Adrenal gland (tissue), 5 donors: ENCODE results near the gene RAD51B.

Experiments
- CTCF ChIP-seq, 6 experiments: fragments of 450-650 bp in 4 of 6; fragments of 200-600 bp in 2 of 6; sonication (generic) in 1 of 6; IDR thresholded peaks; 1 replicate in 5 of 6; 2 replicates in 1 of 6; pipeline versions ENCODE4 v1.5.1 to v1.8.0; 2016 to 2021; ENCODE audit warnings: antibody characterized with exemption in 6 of 6, mild to moderate bottlenecking in 2 of 6, moderate library complexity in 1 of 6
- POLR2A ChIP-seq, 2 donors: fragments of 450-650 bp; IDR thresholded peaks; one replicate each; pipeline ENCODE4 v1.6.1; 2017; ENCODE audit warnings: antibody characterized with exemption in 2 of 2, mild to moderate bottlenecking in 2 of 2, moderate library complexity in 1 of 2
- donor health status: DM: no; HTN: no; CAD: no.

GRCh38 chr14:68634874-68635595 lies 815.5 kb downstream of the RAD51B start:
- TF ChIP-seq CTCF (IDR thresholded peaks at IDR 0.05): no peak
- TF ChIP-seq POLR2A (IDR thresholded peaks at IDR 0.05): no peak
